DND-41 (cell line): ENCODE measurements around the gene SH2D1B.
"Not testable (repeated sequence)": the region's sequence is repeated elsewhere in the genome, so short reads cannot be mapped to it uniquely, and the experiment has no call there.

ENCODE experiments used
- EZH2 ChIP-seq: IDR thresholded peaks from 3 replicates; pipeline ENCODE4 v1.6.1; 2012; ENCODE audit warnings: borderline replicate concordance, low read depth, mild to moderate bottlenecking, moderate library complexity, low read length, inconsistent platforms; ENCODE audit not compliant: severe bottlenecking
- TF ChIP-seq, protein P1 (sequence below): IDR thresholded peaks from 2 replicates; pipeline ENCODE4 v1.5.1; 2012; ENCODE audit warnings: borderline replicate concordance, low read length, moderate library complexity, mild to moderate bottlenecking; ENCODE audit not compliant: poor library complexity, severe bottlenecking; ENCODE audit errors: extremely low read depth

DNA sequence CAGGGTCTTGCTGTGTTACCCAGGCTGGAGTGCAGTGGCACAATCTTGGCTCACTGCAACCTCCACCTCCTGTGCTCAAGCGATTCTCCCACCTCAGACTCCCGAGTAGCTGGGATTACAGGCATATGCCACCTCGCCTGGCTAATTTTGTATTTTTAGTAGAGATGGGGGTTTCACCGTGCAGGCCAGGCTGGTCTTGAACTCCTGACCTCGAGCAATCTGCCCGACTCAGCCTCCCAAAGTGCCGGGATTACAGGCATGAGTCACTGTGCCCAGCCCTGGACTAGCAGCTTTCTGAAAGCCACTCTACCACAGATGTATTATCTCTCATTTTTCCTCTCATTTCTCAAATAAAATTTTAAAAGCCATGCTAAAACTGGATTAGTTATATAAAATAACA lies 6.6 kb upstream of the SH2D1B start:
- TF ChIP-seq, protein P1, sequence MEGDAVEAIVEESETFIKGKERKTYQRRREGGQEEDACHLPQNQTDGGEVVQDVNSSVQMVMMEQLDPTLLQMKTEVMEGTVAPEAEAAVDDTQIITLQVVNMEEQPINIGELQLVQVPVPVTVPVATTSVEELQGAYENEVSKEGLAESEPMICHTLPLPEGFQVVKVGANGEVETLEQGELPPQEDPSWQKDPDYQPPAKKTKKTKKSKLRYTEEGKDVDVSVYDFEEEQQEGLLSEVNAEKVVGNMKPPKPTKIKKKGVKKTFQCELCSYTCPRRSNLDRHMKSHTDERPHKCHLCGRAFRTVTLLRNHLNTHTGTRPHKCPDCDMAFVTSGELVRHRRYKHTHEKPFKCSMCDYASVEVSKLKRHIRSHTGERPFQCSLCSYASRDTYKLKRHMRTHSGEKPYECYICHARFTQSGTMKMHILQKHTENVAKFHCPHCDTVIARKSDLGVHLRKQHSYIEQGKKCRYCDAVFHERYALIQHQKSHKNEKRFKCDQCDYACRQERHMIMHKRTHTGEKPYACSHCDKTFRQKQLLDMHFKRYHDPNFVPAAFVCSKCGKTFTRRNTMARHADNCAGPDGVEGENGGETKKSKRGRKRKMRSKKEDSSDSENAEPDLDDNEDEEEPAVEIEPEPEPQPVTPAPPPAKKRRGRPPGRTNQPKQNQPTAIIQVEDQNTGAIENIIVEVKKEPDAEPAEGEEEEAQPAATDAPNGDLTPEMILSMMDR = not testable (repeated sequence)
- TF ChIP-seq EZH2 = not testable (repeated sequence)
